HG03571 (cell line): ENCODE results near the gene SPSB1.

Experiments
- ATAC-seq: cut with Tn5 transposase; IDR thresholded peaks from one replicate; pipeline ENCODE4 v1.9.1; 2021; ENCODE audit not compliant: unreplicated experiment

Gene SPSB1

DNA sequence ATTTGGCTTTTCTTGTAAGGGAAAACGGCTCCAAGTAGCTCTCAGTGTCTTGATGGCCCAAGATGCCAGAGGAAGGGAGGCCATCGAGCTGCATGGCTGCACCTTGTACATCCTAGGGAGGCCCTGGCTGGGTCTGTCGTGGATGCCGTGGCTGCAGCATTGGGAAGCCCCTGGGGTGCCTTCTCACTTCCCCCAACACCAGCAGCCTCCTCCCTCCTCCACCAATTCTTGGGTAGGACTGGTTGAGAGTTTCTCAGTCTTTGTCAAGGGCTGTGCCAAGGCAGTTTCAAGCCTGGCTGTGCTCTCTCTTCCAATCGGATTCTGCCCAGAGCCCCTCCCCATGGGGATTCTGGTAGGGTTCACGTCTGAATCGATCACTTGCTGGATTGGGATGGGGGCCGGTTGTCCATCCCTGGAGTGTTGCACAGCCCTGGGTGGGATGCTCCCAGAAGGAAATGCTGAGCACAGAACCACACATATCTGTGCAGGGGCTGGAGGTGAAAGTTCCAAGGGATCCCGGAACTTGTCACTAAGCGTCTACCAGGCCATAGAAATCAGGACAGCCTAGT, 14.0 kb upstream of the SPSB1 start:
- no peak for ATAC-seq

DNA sequence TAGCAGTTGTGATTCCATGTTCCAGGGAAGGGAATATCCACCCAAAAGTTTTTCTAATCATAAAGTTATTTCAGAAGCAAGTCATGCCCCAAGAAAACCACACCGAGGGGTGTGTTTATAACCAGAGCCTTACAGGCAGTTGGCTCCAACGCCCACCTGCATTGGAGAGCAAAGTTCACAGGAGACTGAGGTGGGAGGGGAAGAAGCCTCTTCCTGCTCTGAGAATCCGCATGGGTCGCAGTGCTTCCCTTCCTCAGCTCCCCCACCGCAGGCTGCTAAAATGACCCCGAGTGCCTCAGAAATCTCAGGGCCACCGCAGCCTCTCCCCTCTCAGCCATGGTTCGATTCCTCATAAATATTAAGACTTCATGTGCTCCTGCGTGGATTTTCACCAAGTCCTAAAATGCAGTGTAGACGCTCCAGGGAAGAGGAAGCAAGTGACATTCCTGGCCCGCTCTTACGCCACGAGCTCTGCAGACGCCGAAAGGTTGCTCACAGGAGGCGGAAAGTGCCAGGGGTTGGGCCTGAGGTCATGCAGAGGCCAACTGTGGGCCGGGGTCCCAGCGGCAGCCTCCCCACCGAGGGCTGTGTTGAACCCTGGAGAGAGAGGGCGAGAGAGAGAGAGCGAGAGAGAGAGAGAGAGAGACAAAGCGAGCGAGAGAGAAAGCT, 13.4 kb upstream of the SPSB1 start:
- ATAC-seq, result no peak

DNA sequence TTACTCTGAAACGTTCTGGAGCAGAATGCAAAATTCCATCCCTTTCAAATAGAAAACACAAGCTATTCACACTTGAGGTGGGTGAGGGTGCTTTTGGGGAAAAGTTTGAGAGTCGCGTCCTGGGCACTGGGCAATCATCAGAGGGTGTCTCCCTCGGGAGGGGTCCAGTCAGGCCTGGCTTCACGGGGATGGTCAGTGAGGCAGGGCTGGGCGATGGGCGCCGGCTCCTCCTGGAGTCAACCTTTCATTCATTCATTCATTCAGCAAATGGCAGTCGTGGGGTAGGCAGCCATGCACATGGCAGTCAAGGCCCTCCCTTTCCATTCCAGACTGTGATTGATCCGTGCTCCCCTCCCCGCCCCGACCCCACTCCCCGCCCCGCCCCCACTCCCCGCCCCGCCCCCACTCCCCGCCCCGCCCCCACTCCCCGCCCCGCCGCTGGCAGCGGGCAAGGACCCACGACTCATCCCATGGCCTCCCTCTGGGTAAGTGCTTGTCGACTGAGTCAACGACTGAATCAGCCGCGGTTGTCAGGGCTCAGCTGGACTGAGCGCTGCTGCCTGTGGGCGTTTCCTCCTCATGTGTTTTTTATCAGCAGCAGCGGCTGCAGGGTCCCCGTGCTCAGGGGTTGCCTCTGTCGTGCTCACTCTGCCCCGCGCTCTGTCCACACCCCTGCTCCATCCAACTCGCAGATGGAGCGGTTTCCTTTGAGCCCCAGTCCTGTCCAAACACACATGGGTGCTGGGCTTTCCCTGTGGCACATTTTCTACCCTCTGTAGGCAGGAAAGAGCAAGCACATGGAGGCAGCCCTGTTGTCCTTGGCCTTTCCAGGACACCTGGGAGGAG, 12.5 kb upstream of the SPSB1 start:
- ATAC-seq, result no peak

DNA sequence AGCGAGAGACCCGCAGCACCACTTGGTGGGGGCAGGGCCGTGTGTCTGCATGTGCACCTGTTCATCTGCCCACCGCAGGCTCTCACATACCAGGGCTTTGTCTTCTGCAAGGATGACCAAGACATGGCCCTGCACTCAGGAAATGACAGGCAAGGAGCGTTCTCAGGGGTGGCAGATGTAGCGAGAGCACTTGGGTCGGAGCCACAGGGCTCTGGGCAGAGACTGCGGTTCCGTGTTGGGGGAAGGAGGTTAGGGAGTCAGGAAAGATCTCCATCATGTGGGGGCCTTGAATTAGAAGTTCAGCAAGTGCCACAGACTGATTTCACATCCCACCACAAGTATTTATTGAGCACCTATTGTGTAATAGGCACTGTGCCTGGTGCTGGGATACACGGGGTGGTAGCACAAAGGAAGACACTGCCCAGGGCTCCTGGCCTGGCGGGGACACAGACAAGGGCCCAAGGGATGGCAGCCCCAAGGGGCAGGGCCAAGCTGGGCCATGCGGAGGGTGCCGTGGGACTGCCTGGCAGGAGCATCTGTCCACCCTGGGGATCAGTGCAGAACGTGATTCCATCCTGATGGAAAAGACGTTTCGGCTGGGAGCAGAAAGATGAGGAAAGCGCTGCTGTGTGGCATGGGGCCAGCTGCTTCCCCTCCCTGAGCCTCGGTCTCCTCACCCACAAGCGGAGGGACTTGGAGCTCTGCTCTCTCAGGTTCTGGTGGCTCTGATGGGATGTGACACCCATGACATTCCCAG, 11.4 kb upstream of the SPSB1 start:
- no peak for ATAC-seq

DNA sequence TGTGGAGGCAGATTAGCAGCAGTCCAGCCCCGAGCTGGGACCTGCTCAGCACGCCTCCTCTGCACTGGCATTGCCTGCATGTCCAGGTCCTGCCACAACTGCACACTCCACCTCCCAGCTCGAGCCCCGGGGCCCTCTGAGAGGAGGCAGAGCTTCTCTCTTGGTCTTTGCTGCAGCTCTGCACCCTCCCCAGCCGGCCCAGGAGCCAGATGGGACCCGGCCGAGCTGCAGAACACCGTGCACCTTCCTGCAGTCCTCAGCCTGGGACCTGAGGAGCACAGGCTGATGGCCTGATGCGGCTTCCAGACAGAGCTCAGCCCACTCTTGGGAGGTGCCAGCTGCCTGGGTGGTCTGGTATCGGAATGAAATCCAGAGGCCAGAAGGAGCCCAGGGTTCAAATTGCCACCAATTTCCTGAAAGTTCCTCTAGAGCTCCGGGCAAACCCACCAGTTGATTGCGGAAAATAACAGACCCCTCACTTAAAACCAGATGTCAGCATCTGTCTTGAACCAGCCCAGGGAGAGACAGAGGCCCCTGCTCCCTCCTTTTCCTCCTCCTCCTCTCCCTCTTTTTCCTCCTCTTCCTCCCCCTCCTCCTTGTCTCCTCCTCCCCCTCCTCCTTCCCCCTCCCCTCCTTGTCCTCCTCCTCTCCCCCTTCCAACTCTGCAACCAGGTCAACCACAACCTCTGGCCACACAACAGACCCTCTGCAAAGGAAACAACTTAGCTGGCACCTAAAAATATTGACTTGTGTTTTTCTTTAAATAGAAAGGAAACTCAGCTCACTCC, 10.6 kb upstream of the SPSB1 start:
- no peak for ATAC-seq

DNA sequence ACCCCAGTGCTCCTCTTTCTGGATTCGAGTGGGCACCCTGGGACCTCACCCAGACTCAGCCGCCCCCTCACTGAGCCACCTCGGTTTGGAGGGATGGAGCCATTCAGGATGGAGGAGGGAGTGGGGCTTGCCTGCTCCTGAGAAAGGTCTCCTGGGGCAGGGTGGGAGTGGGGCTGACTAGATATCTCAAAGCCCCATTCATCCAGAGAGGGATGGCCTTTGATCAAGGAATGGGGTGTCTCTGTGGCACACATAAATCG, 10.1 kb upstream of the SPSB1 start:
- ATAC-seq, result no peak

DNA sequence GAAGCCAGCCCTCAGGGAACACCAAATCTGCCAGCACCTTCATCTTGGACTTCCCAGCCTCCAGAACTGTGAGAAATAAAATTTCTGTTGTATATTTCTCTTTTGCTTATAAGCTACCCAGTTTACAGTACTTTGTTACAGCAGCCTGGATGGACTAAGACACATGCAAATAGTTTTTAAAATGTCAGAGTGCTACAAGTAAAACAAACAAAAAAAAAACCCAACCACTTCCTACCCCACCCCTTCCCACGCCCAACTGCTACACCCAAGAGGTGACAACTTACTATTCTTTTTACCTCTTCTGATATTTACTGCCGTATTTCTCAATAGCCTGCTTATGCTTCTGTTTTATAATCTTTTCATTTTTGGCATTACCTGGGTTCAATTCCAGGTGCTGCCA, 8.6 kb upstream of the SPSB1 start:
- no peak for ATAC-seq

DNA sequence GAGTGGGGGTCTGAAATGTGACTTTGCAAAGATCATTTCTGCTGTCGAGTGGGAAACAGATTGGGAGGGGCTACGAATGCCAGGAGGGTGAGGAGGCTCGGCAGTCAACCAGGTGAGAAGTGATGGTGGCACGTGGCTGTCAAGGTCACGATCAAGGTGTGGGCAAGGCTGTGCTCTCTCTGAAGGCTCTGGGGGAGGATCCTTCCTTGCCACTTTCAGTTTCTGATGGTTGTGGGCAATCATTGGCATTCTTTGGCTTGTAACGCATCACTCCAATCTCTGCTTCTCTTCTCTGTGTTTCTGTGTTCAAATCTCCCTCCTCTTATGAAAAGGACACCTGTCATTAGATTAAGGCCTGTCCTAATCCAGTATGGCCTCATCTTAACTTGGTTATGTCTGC, 6.1 kb upstream of the SPSB1 start:
- no peak for ATAC-seq

DNA sequence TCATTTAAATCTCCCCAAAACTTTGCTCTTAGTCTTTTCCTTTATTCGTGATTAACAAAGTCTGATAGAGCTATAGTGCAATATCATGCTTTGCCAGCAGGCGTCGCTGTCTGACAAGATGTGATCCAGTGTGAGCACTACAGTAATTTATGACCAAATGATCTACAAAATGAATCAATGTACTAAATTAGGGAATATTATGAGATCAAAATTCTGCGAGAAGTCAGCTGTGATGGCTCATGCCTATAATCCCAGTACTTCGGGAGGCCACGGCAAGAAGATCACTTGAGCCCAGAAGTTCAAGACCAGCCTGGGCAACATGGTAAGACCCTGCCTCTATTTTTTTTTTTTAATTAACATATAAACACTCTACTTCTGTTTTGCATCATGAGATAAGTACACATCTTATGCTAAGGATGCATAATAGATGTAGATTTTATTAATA, 3.6 kb upstream of the SPSB1 start:
- ATAC-seq, result no peak

DNA sequence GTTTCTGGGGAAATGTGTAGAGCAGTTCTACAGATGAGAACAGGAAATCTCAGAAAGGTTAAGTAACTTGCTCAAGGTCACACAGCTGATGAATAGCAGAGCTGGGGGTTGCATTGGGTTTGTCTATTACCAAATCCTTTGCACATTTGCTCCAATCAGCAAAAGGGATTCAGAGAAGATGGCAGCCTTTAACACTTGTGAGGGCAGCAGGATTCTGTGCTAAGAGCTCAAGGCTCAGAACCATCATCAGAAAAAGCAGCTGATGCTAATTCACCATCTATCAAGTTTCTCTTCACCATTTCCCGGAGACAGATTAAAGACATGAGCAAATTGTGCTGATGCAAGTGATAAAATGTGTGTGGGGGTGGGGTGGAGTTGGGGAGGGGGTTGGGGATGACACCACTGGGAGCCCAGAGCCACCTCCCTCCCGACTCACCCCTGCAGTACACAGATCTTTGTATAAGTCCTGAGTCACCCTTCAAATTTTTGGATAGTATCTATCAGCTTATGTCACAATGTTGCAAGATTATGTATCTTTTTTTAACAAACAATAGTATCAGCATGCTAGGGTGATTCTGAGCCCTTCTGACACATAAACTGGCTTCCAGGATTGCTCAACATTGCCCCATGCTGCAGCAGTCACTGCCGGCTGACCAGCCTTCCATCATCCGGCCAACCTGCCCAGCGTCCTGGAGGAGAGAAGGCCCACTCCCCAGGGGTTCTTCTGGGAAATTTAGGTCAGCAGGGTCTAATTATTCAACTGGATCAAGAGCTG, 2.8 kb upstream of the SPSB1 start:
- no peak for ATAC-seq

DNA sequence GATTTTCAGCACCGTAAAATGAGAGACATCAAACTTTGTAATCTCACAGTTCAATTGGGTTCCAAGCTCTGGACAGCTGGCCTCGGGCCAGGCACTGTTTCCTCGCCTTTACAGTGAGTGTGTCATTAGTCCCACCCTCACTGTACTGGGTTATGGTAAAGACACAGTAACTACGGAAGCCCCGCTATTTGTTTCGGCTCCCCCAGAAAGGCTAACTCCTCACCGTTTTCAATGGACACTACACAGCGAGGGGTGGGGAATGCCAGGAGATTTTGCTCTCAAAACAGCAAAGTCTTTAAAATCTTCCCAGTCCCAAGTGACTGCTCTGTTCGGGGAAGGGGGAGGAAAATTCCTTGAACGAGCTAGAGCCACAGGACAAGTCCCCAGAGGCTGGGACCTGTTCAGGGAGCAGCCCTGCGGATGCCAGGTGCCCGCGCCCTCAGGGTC, 757 bp upstream of the SPSB1 start:
- no peak for ATAC-seq

DNA sequence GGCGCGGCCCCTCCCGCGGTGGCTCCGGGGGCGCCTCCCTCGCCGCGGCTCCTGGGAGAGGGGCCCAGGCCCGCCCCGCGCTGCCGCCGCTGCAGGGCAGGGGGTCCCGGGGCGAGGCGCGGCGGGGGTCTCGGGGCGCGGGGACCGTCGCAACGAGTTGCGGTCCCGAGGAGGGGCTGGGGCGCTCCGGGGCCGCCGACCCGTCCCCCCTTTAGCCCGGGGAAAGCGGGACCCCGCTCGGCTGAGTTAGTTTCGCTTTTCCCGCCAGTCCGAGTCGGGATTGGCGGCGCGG, 493 bp downstream of the SPSB1 start:
- no peak for ATAC-seq

DNA sequence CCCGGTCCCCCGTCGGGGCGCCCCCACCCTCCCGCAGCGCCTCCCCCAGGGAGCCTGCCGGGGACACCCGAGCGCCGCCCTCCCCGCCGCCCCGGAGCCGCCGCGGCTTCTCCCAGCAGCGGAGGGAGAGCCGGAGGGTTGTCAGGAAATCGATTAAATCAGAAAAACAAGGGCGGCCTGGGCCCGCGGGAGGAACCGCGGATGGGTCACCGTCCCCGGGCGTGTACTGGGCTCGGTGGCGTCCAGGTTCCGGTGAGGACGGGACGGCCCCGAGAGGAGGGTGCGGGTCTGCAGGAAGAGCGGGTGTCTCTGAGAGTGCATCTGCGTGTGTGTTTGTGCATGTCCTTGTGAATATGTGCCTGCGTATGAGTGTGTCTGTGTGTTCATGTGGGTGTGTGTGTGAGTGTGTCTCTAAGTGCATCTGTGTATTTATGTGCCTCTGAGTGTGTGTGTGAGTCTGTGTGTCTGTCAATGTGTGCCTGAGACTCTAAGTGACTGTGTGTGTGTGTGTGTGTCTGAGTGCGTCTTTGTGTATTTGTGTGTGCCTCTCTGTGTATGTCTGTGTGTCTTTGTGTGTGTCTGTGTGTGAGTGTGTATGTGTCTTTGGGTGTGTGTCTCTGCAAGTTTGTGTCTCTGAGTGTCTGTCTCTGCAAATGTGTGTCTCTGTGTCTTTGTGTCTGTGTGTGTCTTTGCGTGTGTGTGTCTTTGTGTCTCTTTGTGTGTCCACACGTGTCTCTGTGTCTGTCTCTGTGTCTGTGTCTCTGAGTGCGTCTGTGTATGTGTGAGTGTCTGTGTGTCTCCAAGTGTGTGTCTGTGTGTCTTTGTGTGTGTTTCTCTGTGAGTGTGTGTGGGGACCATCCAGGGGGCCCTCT, 1.1 kb downstream of the SPSB1 start:
- no peak for ATAC-seq

DNA sequence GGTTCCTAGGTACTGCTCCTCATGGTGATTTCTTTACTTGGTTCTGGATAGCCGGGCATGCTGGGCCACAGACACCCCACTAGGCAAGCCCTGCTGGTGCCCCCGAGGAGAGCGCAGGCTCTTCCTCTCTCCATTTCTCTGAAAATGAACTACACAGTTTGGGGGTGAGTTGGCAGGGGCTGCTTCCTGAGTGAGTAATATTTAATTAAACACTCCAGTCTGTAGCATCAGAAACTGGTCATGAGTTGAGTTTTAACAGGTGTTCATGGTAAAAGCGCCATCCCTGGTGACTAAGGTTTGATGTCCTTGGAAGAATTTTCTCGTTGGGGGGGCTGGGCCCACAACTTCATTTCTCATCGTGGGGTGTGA, 1.7 kb downstream of the SPSB1 start:
- ATAC-seq, result no peak

DNA sequence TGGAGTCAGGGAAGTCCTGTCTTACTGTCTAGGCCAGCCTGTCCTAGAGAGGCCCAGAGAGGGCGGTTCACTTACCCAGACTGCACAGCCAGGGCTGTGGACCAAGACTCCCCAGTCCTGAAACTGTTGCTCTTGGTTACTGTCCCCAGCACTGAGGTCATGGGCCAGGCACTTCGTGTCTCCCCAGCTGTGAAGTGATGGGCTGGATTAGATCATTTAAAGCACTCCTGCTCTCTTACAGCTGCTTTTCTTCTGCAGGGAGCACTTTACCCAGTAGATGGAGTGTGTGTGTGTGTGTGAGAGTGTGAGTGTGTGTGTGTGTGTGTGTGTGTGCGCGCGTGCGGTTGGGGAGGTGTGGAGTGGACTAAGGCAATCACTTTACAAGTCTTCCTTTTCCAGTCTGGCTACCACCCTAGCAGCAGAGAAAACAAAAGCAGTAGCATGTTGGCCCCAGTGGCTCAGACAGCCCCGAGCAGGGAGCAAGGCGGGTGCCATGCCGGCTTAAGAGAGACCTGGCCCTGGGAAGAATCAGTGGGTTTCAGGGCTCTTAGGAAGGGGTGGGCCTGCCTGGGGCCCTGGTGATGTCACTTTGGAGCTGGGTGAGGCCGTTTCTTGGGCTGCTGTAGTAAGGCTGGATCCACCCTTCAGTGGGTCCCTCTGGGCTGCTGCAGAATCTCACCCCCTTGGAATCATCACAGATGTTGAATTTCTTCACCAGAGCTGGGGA, 2.4 kb downstream of the SPSB1 start:
- no peak for ATAC-seq

DNA sequence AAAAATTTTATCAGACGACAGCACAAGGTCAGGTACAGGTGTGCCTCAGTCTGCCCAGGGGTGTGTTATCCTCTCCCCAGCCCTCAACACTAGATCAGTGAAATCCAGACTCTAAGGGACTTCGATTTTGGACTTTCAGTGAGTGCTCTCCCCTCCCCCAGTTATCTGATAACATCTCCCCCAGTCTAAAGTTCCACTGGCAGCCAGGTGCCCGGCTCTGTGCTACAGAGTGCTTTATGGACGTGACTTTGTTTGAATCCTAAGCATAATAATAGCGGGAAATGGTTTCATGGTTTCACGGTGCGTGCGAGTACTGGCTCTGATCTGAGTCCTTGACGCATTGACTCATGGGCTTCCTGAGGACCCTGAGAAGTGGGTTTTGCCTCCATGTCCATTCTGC, 3.2 kb downstream of the SPSB1 start:
- no peak for ATAC-seq

DNA sequence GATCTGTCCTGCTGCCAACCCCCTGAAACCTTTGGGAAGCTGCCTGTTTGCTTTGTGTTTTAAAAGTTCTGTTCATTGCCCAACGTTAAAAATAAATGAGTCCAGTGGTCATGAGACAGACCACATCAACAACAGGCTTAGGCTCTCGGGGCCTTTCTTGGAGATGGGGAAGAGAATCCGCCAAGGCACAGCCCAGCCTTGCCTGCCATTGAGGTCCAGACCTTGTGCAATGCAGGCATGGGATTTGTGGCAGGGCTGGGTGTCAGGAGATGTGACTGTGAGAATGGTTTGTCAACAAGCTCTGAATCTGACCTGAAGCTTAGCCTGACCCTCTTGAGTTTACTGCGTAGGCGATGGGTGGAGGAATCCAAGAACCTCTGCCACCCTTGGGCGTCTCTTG, 4.2 kb downstream of the SPSB1 start:
- ATAC-seq, result no peak

DNA sequence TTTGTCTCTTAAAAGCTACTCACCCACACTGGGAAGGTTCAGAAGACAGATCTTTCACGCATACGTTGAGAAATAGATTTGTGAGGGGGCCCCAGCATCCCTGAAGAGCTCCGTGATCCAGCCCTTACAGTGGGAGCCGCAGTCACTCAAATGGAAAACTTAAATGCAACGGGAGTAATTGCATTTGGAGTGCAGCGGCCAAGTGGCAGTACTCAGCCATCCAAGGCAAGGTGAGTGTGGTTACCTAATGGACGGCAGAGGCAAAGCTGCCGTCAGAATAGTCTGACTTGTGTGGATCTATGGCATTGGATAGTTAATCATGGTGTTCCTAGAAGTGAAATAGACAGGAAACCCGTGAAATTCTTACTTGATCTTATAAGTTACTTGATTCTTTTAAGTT, 5.1 kb downstream of the SPSB1 start:
- no peak for ATAC-seq

DNA sequence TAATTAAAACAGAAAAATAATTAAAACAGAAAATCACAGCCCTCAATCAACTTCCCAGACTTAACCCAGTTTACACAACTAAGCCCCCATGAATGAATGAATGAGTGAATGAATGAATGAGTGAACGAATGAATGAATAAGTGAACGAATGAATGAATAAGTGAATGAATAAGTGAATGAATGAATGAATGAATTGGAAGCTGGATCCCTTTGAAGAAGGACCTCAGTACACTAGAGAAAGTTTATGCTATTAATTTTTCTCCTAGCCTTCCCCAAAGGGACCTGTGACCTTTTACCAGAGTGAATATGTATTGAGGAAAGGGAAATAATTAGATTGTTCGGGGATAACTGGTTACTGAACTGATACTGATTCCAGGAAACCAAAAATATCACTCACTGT, 5.6 kb downstream of the SPSB1 start:
- no peak for ATAC-seq
